Activated gamma-delta T cell treated with Interleukin-2 at 50 U/mL for 16 hours (primary cell): ENCODE measurements around the gene FAP.

Experiments
- DNase-seq: peaks from one replicate; pipeline ENCODE4 v3.0.0-alpha.2; 2020

Gene FAP, protein sequence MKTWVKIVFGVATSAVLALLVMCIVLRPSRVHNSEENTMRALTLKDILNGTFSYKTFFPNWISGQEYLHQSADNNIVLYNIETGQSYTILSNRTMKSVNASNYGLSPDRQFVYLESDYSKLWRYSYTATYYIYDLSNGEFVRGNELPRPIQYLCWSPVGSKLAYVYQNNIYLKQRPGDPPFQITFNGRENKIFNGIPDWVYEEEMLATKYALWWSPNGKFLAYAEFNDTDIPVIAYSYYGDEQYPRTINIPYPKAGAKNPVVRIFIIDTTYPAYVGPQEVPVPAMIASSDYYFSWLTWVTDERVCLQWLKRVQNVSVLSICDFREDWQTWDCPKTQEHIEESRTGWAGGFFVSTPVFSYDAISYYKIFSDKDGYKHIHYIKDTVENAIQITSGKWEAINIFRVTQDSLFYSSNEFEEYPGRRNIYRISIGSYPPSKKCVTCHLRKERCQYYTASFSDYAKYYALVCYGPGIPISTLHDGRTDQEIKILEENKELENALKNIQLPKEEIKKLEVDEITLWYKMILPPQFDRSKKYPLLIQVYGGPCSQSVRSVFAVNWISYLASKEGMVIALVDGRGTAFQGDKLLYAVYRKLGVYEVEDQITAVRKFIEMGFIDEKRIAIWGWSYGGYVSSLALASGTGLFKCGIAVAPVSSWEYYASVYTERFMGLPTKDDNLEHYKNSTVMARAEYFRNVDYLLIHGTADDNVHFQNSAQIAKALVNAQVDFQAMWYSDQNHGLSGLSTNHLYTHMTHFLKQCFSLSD

DNA sequence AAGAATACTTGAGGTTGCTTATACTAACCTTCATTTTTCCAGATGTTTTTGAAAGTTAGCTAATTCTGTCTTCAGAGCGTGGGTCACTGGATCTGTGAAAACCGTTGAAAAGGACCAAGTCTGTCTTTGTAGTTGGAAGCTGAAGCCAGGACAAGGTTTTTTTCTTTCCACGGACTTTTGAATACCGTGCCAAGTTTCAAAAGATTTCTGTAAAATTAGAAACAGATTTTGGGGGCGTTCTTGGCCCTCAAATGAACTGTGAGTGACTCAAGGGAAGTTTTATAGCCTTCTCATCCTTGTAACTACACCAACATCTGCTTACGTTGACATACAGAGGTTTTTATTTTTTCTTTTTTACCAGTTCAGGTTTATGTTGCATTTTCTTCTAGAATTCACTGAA lies at the start of gene FAP:
FAP (minus strand) TSS at position 152 of the 400 bp plus-strand sequence; CDS start at position 34, 118 bp downstream.
- no peak for DNase-seq

DNA sequence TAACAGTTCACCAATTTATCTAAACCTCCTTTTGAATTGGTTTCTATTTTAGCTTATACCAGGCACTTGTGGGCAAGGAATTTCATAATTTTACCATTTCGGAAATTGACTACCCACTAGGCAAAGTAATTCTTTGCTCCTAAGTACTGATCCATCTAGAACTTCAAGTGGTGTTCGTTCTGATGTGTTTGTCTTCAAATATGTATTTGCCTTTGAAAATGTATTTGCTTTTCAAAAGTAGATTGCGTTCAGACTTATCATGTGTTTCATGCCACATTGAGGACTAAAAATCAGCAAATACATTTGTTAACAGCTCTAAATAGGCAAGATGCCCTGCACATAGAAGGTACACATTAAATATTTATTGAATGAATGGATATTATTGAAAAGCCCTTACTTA lies 48.5 kb upstream of the FAP start:
- no peak for DNase-seq

DNA sequence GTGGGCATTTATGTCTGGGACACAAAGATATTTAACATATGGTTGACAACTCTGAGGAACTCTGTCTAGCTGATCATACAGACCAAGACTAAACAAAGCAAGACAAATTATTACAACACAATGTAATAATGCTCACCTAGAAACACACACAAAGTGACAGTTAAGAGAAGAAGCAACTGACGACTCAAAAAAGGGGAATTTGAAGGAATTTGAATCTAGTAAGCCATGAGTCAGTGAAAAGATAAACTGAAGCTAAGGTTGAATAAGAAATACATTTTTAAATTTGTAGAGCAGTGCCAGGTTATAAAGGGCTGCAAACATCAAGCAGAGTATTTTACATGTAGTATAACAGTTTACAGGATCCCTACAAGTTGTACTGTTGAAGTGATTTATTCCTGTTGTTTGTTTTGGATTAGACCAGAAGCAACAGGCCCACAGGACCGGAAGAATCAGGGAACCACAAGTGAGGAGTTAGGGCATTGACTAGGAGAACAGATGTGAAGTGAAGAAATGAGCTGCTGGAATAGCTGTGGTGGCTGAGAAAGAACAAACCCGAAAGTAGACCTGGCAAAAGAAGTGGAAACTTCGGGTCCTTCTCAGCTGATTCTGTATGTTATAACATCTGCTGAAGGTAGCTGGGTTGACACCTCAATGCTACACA lies 39.6 kb upstream of the FAP start:
- DNase-seq, result no peak

DNA sequence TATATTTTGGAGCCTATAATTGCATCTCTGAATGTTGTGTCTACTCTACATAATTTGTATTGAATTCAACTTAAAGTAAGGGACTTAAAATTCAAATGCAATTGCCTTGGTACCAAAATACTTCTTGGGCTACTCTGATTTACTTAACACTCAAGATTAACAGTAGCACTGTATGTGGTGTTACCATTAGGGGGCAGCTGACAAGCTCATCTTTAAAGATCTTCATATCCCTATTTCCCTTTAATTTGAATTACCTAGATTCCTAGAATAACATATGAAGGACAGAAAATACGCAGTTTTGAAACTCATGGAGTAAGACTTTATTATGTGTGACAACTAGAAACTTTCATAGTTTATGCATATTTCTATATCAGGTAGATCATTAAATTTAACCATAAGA lies 37.4 kb upstream of the FAP start:
- DNase-seq, result no peak

DNA sequence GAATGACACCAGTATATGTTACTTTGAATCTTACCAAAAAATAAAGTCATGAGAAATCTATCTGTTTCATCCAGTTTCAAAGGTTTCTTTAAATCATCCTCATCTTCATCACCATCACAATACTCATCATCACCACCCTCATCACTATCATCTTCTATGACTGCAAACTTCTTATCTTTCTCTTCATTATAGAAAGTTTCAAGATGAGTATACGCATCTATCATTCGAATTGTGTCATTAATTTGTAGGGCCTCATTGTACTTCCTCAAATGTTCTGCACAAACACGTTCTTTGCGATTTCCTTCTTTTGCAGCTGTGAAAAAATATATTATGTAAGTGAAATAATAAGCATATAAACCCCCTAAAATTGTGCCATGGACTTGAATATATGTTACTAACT lies 34.1 kb upstream of the FAP start:
- no peak for DNase-seq

DNA sequence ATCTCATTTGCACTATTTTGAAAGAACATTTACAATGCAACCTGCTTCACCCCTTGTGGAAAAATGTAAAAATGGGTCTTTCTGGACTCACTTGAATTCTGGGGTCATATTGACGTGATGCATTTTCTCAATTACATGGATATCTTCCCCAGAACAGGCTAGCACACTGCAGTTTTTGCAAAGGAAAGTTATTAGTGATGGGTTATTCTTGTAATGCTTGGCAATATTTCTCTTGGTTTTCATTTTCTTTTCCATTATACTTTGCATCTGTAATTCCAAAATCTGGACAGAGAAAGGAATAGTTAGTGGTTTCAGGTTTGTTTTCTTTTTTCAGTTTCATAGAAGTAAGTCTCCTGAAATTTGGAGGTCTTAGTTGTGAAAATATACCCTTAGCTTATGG lies 24.8 kb upstream of the FAP start:
- DNase-seq, result no peak

DNA sequence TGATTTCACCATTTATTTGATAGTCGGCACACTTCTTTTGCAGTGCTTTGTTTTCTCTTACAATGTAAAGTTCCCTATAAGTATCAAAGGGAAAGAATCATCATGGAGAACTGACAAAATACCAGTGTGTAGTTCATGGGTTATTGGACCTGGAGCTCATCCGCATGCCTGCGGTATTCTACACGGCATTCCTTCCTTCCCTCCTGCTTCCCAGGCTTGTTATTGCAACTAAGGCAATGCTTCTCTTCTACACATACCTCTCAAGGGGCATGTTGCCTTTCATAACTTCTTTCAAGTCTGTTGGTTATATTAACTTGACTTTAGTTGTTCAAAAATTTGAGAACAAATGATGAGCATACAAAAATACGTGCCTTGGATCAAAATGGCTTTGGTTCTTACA lies 24.3 kb upstream of the FAP start:
- no peak for DNase-seq

DNA sequence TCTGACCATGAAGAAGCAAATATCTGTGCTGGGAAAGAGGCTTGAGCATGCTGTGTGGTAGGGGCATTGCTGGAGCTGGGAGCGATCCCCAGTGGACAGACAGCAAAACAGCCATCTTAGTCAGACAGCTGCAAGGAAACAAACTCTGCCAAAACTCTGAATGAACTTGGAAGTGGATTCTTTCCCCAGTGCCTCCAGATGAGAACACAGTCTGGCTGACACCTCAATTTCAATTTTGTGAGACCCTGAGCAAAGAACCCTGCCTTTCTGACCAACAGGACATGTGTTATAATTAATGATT lies 23.2 kb upstream of the FAP start:
- no peak for DNase-seq

DNA sequence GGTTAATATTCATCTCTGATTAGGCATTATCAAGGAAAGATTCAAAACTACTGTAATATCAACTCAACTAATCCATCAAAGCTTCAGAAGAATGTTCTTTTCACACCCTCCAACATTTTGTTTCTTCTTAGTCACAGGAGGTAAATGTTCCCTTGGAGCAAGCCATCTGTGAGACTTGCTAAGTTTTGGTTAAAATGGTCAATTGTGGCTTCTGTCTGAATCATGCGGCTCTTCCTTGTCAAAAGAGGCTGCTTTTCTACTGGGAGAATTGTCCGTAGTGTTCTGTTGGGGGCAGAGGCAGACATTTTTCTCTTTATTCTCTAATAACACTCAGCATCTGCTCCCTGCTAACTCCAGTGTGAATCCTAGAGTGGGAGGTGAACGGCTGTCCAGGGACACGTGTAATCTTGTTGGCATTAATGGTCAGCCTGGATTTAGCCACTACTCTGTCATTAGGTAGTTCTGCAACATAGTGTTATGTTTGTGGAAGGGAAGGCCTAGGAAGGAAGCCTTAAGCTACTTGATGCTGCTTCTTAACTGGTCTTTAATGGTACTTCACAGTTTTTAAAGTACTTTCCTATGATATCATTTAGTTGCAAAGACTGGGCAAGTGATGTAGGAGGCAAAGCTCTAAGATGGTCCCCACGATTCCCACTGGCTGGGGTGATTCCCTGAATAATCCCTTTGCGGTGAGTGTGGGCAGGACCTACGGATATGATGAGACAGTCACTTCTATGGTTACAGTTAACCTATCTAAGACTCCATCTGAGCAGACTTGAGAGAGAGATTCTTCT lies 22.6 kb upstream of the FAP start:
- no peak for DNase-seq

DNA sequence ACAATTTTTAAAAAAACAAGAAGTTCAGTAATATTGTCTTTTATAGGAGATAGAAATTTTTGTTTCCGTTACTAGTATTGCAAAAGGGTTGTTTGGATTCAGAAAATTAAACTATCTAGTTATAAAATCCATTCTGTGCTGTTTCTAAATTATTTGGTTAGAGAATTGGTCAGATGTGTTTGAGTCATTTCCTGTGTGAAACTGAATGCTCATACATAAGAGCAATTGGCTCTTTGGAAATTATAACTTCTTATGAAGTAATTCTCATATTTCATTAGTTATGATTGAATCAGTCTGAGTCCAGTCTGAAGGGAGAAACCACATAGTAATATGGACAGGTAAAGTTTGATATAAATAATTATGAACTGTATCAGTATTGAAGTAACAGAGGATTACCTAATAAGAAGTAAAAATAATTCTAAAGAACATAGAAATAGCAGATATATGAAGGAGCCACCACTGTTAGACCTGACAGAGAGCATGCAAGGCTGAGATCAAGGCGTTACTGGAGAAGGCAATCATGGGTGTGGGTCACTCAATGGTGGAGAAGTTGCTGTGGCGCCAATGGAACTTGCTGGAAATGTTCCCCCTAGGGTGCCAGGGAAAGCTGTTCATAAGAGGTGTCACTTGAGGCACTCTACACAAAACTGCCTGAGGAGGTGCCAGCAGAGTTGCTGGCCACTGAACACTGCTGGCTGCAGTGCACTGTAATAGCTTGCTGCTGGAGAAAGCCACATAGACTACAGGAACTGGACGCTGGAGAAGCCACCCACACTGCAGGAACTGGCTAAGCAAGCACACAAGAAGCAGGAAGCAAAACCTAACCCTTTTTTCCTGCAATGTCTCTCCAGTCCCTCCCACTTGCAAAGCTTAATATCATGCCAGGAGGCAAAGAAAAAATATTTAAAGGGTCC lies 18.0 kb upstream of the FAP start:
- DNase-seq, result no peak

DNA sequence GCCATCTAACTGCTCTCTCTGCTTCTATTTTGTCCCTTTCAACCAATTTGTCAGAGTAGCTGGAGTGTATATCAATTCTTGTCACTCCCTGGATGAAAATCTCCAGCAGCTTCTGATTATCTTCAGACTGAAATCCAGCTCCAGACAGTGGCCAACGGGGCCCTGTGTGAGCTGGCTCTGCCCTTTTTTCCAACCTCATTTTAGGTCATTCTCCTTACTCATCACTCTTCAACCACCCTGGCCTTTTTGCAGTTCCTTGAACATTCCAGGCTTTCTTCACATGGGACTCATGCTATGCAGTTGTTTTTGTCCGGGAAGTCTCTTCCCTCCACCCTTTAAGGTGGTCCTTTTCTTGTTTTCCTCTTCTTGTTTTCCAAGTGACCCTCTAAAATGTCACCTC lies 15.4 kb upstream of the FAP start:
- DNase-seq, result no peak

DNA sequence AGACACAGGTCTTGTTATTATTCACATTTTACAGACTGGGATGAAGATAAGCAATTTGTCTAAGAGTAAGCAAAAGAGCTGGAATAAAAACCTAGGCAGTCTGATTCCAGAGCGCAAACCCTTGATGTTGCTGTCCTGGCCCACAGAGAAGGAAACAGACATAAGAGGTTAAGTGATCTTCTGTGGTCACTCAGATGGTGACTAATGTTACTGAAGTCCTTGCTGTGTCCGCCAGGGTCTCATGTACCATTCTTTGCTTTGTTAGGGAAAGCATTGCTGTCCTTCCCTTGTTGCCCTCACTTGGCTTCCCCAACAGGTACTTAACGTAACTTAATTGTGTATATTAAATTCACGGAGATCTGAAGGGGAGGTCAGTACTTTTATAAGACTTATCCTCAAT lies 14.9 kb upstream of the FAP start:
- no peak for DNase-seq

DNA sequence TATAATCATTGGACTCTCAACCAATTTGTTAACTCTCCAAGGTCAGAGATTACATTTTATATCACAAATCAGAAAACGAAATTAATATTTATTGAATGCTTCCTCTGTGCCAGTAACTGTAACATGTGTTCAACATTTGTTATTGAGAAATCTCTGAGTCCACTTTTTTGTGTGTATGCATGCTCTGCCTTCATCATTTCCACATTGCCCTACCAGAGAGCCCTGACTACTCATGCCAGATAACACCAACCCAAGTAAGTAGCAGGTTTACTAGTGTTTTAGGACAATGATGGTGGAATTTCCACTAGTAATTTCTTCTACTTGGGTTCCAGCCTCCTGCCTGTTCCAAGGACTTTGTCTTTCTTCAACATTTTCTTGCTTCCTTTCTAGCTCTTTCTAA lies 14.2 kb upstream of the FAP start:
- DNase-seq, result no peak

DNA sequence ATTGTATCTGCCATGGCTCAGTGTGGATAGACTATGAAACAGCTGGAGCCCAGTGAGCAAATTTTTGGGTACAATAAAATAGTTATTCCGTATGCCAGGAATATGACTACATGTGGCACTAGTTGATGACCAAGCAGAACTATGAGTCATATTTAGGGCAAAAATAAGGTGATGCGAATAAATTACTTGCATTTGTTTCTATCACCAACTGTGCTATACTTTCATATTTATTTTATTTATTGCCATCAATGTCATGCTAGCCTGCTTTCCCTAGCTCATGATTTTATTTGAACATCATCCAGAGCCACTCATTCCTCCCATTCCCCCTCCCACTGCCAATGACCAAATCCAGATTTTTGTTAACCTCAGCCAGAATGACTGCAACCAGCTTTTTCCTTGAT lies 13.3 kb upstream of the FAP start:
- no peak for DNase-seq

DNA sequence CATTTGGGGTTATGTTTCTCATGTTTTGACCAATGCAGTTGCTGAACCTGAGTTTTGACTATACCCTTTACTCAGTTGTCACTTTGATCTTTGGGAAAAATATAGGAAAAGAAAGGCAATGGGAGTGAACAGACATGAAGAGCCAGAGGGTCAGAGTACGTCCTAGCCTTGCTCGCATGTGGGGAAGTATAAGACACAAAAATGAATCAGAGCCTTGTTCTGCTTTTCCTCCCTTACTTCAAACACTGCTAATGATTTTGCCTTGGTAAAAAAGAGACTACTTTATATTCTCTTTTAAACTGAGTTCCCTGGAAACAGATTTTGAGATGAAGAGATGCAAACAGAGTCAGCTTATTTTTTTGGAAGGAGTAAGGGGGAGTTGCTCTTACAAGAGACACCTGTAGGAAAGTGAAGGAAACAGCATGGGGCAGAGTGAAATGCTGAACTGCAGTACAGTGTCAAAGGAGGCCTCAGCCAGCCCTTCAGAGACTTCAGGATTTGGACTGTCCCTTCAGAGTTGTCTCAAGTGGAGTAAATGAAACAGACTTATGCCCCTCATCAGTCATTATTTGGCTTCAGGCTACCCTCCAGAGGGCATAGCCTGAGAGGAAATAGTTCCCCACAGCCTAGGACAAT lies 11.1 kb upstream of the FAP start:
- no peak for DNase-seq

DNA sequence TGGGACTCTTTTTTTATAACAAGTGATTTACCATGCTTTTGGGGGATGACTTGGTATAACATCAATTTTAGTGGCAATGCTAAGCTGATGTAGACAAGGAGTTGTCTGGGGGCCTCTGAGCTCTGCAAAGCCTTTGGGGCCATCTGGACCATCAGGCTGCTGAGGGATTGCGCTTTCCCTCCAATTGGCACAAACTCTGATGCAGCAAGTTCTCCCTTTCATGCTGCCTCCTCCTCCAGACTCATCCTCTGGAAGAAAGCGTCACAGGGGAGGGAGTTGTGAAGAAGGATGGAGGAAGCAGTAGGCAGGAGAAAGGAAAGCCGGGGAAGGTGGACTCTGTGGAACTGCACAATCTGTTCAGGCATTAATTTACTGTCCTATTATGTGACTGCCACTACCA lies 10.2 kb upstream of the FAP start:
- DNase-seq, result no peak

DNA sequence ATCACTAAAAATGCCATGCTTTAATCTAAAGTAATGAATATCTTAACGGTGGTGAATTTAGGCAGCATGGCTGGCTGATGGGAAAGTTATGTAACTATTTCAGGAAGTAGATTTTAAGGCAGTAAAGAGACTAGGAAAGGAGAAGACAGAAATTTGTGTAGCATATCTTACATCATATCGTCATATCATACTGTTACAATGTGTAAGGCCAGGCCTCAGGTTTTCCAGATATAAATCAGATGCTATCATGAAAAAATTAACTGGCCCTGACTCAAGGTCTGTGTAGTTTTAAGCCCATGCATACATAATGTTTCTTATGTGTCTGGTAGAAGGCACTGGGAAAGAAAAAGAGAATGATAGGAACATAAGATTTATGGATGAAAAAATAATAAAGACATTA lies 8.9 kb upstream of the FAP start:
- DNase-seq, result no peak

DNA sequence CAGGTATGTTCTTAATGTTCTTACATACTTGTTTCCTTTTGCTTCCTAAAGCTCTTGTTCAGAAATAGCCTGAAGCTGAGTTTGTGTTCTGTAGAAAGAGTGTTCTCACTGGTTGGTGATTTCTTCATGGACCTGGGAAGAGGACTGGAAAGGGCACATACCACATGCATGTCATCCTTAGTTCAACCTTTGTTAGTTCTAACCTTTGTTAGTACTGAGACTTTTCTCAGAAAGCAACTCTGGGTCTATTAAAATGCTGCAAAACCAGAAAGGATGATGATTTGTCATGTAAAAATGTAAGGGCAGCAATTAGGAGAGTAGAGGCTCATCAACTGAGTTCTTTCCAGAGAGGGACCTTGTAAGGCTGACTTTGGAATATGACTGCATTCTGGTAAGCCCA lies 2.5 kb upstream of the FAP start:
- no peak for DNase-seq

DNA sequence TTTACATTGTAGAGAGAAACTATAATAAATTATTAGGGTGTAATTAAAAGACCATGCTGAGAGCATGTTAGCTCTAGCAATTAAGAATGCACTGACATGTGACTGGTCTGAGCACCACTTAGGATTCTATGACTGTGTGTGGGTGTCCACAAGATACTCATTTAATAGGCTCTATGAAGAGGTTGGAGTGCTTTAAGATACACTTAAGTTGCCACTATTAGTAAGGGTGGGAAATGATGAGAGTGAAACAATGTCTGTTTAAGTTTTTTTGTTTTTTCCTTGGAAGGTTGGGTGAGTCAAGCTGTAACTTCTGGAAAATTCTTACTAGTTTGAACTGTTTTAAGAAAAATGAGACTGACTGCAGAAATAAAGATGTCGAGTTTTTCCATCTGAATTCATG lies 1.8 kb upstream of the FAP start:
- DNase-seq, result no peak

DNA sequence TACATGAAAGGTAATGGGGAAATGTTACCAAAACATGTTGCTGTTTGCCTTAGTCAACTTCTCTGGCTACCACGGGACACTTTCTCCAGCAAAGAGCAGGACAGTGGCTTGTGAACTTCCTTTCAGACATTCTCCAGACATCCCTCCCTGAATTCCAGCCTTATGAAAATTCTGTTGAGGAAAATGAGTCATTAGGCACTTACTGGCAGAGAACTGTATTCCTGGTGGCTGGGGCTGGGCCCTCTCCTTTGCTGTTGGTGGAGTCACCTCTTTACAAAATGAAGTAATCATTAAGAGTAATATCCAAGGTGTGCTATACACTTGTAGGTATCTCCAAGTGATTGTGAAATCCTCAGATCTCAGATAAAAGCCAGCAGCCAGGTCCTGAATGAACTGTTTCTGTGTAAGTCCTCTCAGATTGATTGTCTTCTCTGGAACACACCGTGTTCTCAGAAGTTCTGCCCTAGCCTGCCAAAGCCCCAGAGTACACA lies 1.3 kb upstream of the FAP start:
- DNase-seq, result no peak

DNA sequence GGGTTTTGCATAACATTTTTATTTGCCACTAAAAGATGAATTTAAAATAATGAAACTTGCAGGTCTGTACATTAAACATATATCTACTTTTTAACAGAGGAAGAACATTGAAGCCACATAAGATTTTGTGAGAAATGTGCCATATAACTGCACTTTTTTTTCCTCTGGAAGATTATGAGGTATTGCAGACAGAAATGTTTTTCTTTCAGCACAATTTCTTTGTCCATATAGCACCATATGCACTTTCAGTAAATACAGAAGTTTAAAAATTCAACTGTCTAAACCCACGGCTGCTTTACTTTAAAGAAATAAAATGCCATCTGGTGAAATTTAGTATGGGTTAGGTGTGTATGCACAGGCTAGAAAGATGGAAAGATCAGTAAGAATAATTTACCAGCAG lies 470 bp upstream of the FAP start:
- DNase-seq, result no peak
